Stimulated activated naive CD4-positive, alpha-beta T cell treated with Interleukin-2 at 50 U/mL for 16 hours (primary cell): ENCODE measurements around the gene BMAL2.

Experiments
- DNase-seq: peaks from one replicate; lab custom pipeline; 2025; lab: John Stamatoyannopoulos, UW

BMAL2 gene

GRCh38 chr12:27332714-27333402 is at the start of gene BMAL2:
BMAL2 (plus strand) TSS chr12:27332836; CDS start chr12:27333073, 237 bp downstream.
- peak; percentile 26 for DNase-seq

- no peak for DNase-seq
Measured at GRCh38 chr12:27284021-27284420, 48.6 kb upstream of the BMAL2 start.

GRCh38 chr12:27284751-27285150 is 47.9 kb upstream of the BMAL2 start:
- no peak for DNase-seq

- DNase-seq: no peak
Measured at GRCh38 chr12:27285403-27285802, 47.2 kb upstream of the BMAL2 start.

GRCh38 chr12:27289414-27289813 is 43.2 kb upstream of the BMAL2 start:
- DNase-seq: no peak

- no peak for DNase-seq
Measured at GRCh38 chr12:27290501-27291168, 42.0 kb upstream of the BMAL2 start.

GRCh38 chr12:27291862-27292261 is 40.8 kb upstream of the BMAL2 start:
- no peak for DNase-seq

GRCh38 chr12:27292718-27293117 is 39.9 kb upstream of the BMAL2 start:
- no peak for DNase-seq

GRCh38 chr12:27293463-27293862 is 39.2 kb upstream of the BMAL2 start:
- no peak for DNase-seq

GRCh38 chr12:27296674-27297073 is 36.0 kb upstream of the BMAL2 start:
- DNase-seq: no peak

GRCh38 chr12:27297566-27297965 is 35.1 kb upstream of the BMAL2 start:
- DNase-seq: no peak

- DNase-seq: no peak
Measured at GRCh38 chr12:27299102-27299501, 33.5 kb upstream of the BMAL2 start.

GRCh38 chr12:27300226-27300625 is 32.4 kb upstream of the BMAL2 start:
- DNase-seq: no peak

GRCh38 chr12:27303139-27304111 is 29.2 kb upstream of the BMAL2 start:
- no peak for DNase-seq

GRCh38 chr12:27304856-27305255 is 27.8 kb upstream of the BMAL2 start:
- no peak for DNase-seq

GRCh38 chr12:27305673-27306456 is 26.8 kb upstream of the BMAL2 start:
- DNase-seq: no peak

- DNase-seq: no peak
Measured at GRCh38 chr12:27309293-27309994, 23.2 kb upstream of the BMAL2 start.

GRCh38 chr12:27309995-27310315 is 22.7 kb upstream of the BMAL2 start:
- no peak for DNase-seq

- no peak for DNase-seq
Measured at GRCh38 chr12:27316947-27317346, 15.7 kb upstream of the BMAL2 start.

- DNase-seq: no peak
Measured at GRCh38 chr12:27319409-27319808, 13.2 kb upstream of the BMAL2 start.

GRCh38 chr12:27319848-27320247 is 12.8 kb upstream of the BMAL2 start:
- no peak for DNase-seq
